OCI-LY7 (cell line): ENCODE results near the gene UBE2S. TPM values are rescaled to one million over a fixed set of nuclear protein-coding genes. Genes with fewer than 3 reads are reported as not detected.

Experiments
- BruUV-seq: library from RNA; stranded (reverse); fragments of 400-500 nt; replicated peaks from 2 replicates; lab custom pipeline; 2021; lab: Mats Ljungman, UMichigan
- CTCF ChIA-PET: fragments of 300-600 bp; sonication (Branson Sonifier 250); formaldehyde crosslinking; loops from one replicate; lab custom pipeline; 2022; ENCODE audit warnings: antibody characterized with exemption; ENCODE audit not compliant: unreplicated experiment; lab: Charles Lee
- POLR2A ChIA-PET: fragments of 300-600 bp; sonication (Branson Sonifier 250); formaldehyde crosslinking; loops from one replicate; lab custom pipeline; 2022; ENCODE audit warnings: antibody characterized with exemption; lab: Charles Lee
- DNase-seq: peaks from one replicate; pipeline ENCODE4 v3.0.0-alpha.2; 2015; ENCODE audit warnings: low spot score
- H2AFZ ChIP-seq: fragments of 200-600 bp; sonication (generic), shearing (Covaris generic); 2 replicates; pipeline ENCODE4 v1.6.1; 2014; ENCODE audit warnings: mild to moderate bottlenecking, antibody characterized with exemption, low read length, moderate library complexity
- H3K27ac ChIP-seq: fragments of 200-600 bp; sonication (generic); 2 replicates; pipeline ENCODE4 v1.5.1; 2014; ENCODE audit warnings: mixed run types, low read depth, mild to moderate bottlenecking, moderate library complexity, low read length, inconsistent platforms; ENCODE audit not compliant: poor library complexity, severe bottlenecking
- H3K36me3 ChIP-seq: fragments of 200-600 bp; sonication (generic); 2 replicates; pipeline ENCODE4 v1.6.1; 2014; ENCODE audit warnings: mild to moderate bottlenecking, antibody characterized with exemption, low read length, moderate library complexity, mixed read lengths; ENCODE audit not compliant: insufficient read depth
- H3K4me1 ChIP-seq: fragments of 200-600 bp; sonication (generic); 2 replicates; pipeline ENCODE4 v1.5.1; 2014; ENCODE audit warnings: mild to moderate bottlenecking, low read length; ENCODE audit not compliant: insufficient read depth, poor library complexity, severe bottlenecking
- H3K4me2 ChIP-seq: fragments of 200-600 bp; sonication (generic); 2 replicates; pipeline ENCODE4 v1.6.1; 2014; ENCODE audit warnings: mild to moderate bottlenecking, low read length
- H3K4me3 ChIP-seq: fragments of 200-600 bp; sonication (generic); 2 replicates; pipeline ENCODE4 v1.5.1; 2014; ENCODE audit warnings: mild to moderate bottlenecking, low read depth, low read length; ENCODE audit not compliant: poor library complexity, severe bottlenecking
- H3K79me2 ChIP-seq: fragments of 200-600 bp; sonication (generic); 2 replicates; pipeline ENCODE4 v1.6.1; 2016; ENCODE audit warnings: low read depth, mild to moderate bottlenecking, low read length, moderate library complexity, mixed read lengths; ENCODE audit not compliant: insufficient read depth
- H3K9me2 ChIP-seq: fragments of 200-600 bp; sonication (generic); 2 replicates; pipeline ENCODE4 v1.6.1; 2016; ENCODE audit warnings: mild to moderate bottlenecking, low read length, mixed read lengths; ENCODE audit not compliant: insufficient read depth
- H3K9me3 ChIP-seq: fragments of 200-600 bp; sonication (generic); 2 replicates; pipeline ENCODE4 v1.6.1; 2014; ENCODE audit warnings: mild to moderate bottlenecking, mixed run types, low read length, mixed read lengths
- H4K20me1 ChIP-seq: fragments of 200-600 bp; sonication (generic); 2 replicates; pipeline ENCODE4 v1.6.1; 2014; ENCODE audit warnings: mild to moderate bottlenecking, antibody characterized with exemption, low read length, moderate library complexity, mixed read lengths; ENCODE audit not compliant: insufficient read depth
- CTCF ChIP-seq: fragments of 200-600 bp; sonication (generic); conservative IDR thresholded peaks from 2 replicates; pipeline ENCODE4 v1.5.1; 2014; ENCODE audit warnings: mild to moderate bottlenecking, antibody characterized with exemption, low read length, moderate library complexity, mixed read lengths
- EZH2phosphoT487 ChIP-seq: fragments of 200-600 bp; sonication (generic); IDR thresholded peaks from 2 replicates; pipeline ENCODE4 v1.6.1; 2018; ENCODE audit warnings: low read depth, borderline replicate concordance, mild to moderate bottlenecking, mixed run types, antibody characterized with exemption, low read length, moderate library complexity, mixed read lengths
- intact Hi-C: fragments of 100-400 bp; cut with micrococcal nuclease; formaldehyde crosslinking; loops from one replicate; pipeline ENCODE4 v1.10.0; 2022; ENCODE audit not compliant: unreplicated experiment
- total RNA-seq, 2 experiments: library from RNA; depleted of rRNA in 1 of 2; stranded (reverse); fragments of >200 nt in 1 of 2; shearing (Covaris generic) in 1 of 2; gene quantifications; 2 replicates each; pipeline ENCODE4 v1.2.3, GENCODE V29; 2014 to 2022

Gene UBE2S
- total RNA-seq, 2 experiments from 2014 or later, result 285 to 682 TPM

GRCh38 chr19:55365964-55366363 lies 41.6 kb downstream of the UBE2S start:
- Histone ChIP-seq H4K20me1 (no peaks in the 10 kb centered on the region), H3K4me3 (no peak overlapping the region), H3K4me1 (no peaks in the 10 kb centered on the region), H3K9me3 (no peaks in the 10 kb centered on the region), H2AFZ (no peak overlapping the region), H3K79me2 (no peaks in the 10 kb centered on the region), H3K4me2 (no peak overlapping the region), H3K27ac (no peak overlapping the region), H3K9me2 (no peaks in the 10 kb centered on the region), H3K36me3 (no peaks in the 10 kb centered on the region)
- intact Hi-C loops, result no loop called here
- POLR2A ChIA-PET, result no interaction called here
- no peak for DNase-seq
- no peak for TF ChIP-seq CTCF
- no peak for TF ChIP-seq EZH2phosphoT487
- BruUV-seq, result no TSS peak
- CTCF ChIA-PET, result no interaction called here

- Histone ChIP-seq H2AFZ (no peak overlapping the region), H4K20me1 (no peaks in the 10 kb centered on the region), H3K27ac (no peak overlapping the region), H3K9me2 (no peaks in the 10 kb centered on the region), H3K4me3 (no peak overlapping the region), H3K4me1 (no peaks in the 10 kb centered on the region), H3K36me3 (no peaks in the 10 kb centered on the region), H3K4me2 (no peak overlapping the region), H3K9me3 (no peaks in the 10 kb centered on the region), H3K79me2 (no peaks in the 10 kb centered on the region)
- BruUV-seq, result no TSS peak
- CTCF ChIA-PET, result no interaction called here
- intact Hi-C loops, result no loop called here
- POLR2A ChIA-PET, result no interaction called here
- DNase-seq, result no peak
- no peak for TF ChIP-seq EZH2phosphoT487
- no peak for TF ChIP-seq CTCF
Observed at GRCh38 chr19:55365245-55365644, 42.3 kb downstream of the UBE2S start.

GRCh38 chr19:55362990-55363716 lies 44.4 kb downstream of the UBE2S start, which contains the start of gene GARIN5B:
Gene GARIN5B (minus strand): TSS chr19:55363260. CDS start chr19:55363066, 194 bp downstream.
- Histone ChIP-seq H3K9me2 (no peaks in the 10 kb centered on the region), H3K36me3 (no peaks in the 10 kb centered on the region), H4K20me1 (no peaks in the 10 kb centered on the region), H3K4me2 (no peak within 1 kb of the TSS), H3K4me3 (no peak within 1 kb of the TSS), H3K4me1 (no peaks in the 10 kb centered on the region), H3K9me3 (no peaks in the 10 kb centered on the region), H2AFZ (no peak within 1 kb of the TSS), H3K27ac (no peak within 1 kb of the TSS), H3K79me2 (no peaks in the 10 kb centered on the region)
- CTCF ChIA-PET, result no interaction called here
- no peak for DNase-seq
- intact Hi-C loops, result no loop called here
- BruUV-seq, result no TSS peak
- POLR2A ChIA-PET, result interaction anchor here (0.8 kb wide), 1 partner anchor 104 kb away, joined by 3 read pairs; no protein-coding TSS in a partner anchor
- no peak for TF ChIP-seq CTCF
- no peak for TF ChIP-seq EZH2phosphoT487
